Activated naive CD4-positive, alpha-beta T cell treated with anti-CD3 and anti-CD28 coated beads, Interleukin-2, amount 10 ng/mL, durations not matched to agents 7 days and 5 days (primary cell): Measurements from ENCODE around the gene CNPY1.

Source experiments
- CTCF ChIA-PET: fragments of 350-600 bp; sonication (Branson Sonifier 250); formaldehyde crosslinking; loops from one replicate; lab custom pipeline; 2021; ENCODE audit warnings: antibody characterized with exemption; lab: Charles Lee
- DNase-seq: peaks from one replicate; pipeline ENCODE4 v3.0.0-alpha.2; 2020
- H3K27ac Mint-ChIP-seq: one replicate; pipeline ENCODE4 v1.8.0; 2021; ENCODE audit warnings: mild to moderate bottlenecking, moderate library complexity, mixed read lengths
- H3K27me3 Mint-ChIP-seq: one replicate; pipeline ENCODE4 v1.8.0; 2021; ENCODE audit warnings: mild to moderate bottlenecking, mixed read lengths
- H3K36me3 Mint-ChIP-seq: one replicate; pipeline ENCODE4 v1.8.0; 2021; ENCODE audit warnings: mixed read lengths
- H3K4me1 Mint-ChIP-seq: one replicate; pipeline ENCODE4 v1.8.0; 2021; ENCODE audit warnings: mixed read lengths
- H3K4me3 Mint-ChIP-seq: one replicate; pipeline ENCODE4 v1.8.0; 2021; ENCODE audit warnings: mild to moderate bottlenecking, moderate library complexity, mixed read lengths
- H3K9me3 Mint-ChIP-seq: one replicate; pipeline ENCODE4 v1.8.0; 2021; ENCODE audit warnings: mixed read lengths

The CNPY1 gene

DNA sequence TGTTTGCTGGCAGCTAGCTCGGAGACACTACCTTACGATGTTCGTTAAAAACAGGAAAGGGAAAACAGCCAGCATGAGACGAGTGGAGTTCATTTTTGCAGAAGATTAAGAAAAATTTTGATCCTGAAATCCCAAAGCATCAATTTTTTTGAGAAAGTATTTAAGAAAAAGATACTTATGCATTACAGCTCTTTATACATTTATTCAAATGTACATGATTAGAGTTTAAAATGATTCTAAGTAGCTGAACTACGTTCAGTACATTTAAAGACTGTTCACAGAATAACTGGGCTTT lies 34.7 kb downstream of the CNPY1 start:
- H3K36me3 Mint-ChIP-seq, result peaks cover 4% of the 10 kb centered on the region
- H3K27ac Mint-ChIP-seq, result no peak overlapping the region
- CTCF ChIA-PET, result no interaction called here
- DNase-seq, result no peak
- no peak overlapping the region for H3K4me3 Mint-ChIP-seq
- H3K27me3 Mint-ChIP-seq, result peaks cover 77% of the 10 kb centered on the region
- peaks cover 19% of the 10 kb centered on the region for H3K4me1 Mint-ChIP-seq
- H3K9me3 Mint-ChIP-seq, result no peaks in the 10 kb centered on the region

GRCh38 chr7:155510975-155511701 lies 35.2 kb downstream of the CNPY1 start:
- Mint-ChIP-seq H3K4me3 (no peak overlapping the region), H3K4me1 (peaks cover 20% of the 10 kb centered on the region), H3K27ac (peak overlapping the region; percentile 30), H3K9me3 (no peaks in the 10 kb centered on the region), H3K36me3 (peaks cover 4% of the 10 kb centered on the region), H3K27me3 (peaks cover 77% of the 10 kb centered on the region)
- CTCF ChIA-PET, result no interaction called here
- no peak for DNase-seq

- no peak for DNase-seq
- no peaks in the 10 kb centered on the region for H3K9me3 Mint-ChIP-seq
These were observed 36.4 kb downstream of the CNPY1 start for GRCh38 chr7:155509725-155510551.

GRCh38 chr7:155509359-155509724 lies 37.0 kb downstream of the CNPY1 start:
- H3K9me3 Mint-ChIP-seq, result no peaks in the 10 kb centered on the region
- peak overlapping the region; percentile 11 for H3K4me3 Mint-ChIP-seq
- H3K36me3 Mint-ChIP-seq, result peaks cover 4% of the 10 kb centered on the region
- no peak for DNase-seq
- H3K4me1 Mint-ChIP-seq, result peaks cover 20% of the 10 kb centered on the region
- CTCF ChIA-PET, result no interaction called here
- H3K27me3 Mint-ChIP-seq, result peaks cover 76% of the 10 kb centered on the region
- H3K27ac Mint-ChIP-seq, result peak overlapping the region; percentile 30

More at GRCh38 chr7:155509725-155510551, 36.4 kb downstream of the CNPY1 start:
- Mint-ChIP-seq H3K4me1 (peaks cover 20% of the 10 kb centered on the region), H3K36me3 (peaks cover 4% of the 10 kb centered on the region), H3K27me3 (peaks cover 76% of the 10 kb centered on the region), H3K4me3 (peak overlapping the region; percentile 44), H3K27ac (peak overlapping the region; percentile 70)
- CTCF ChIA-PET, result no interaction called here

GRCh38 chr7:155508376-155509358 lies 37.7 kb downstream of the CNPY1 start:
- peaks cover 4% of the 10 kb centered on the region for H3K36me3 Mint-ChIP-seq
- peak overlapping the region; percentile 85 for H3K27ac Mint-ChIP-seq
- H3K9me3 Mint-ChIP-seq, result no peaks in the 10 kb centered on the region
- peaks cover 75% of the 10 kb centered on the region for H3K27me3 Mint-ChIP-seq
- peaks cover 20% of the 10 kb centered on the region for H3K4me1 Mint-ChIP-seq
- CTCF ChIA-PET, result no interaction called here
- H3K4me3 Mint-ChIP-seq, result peak overlapping the region; percentile 11
- DNase-seq, result no peak

DNA sequence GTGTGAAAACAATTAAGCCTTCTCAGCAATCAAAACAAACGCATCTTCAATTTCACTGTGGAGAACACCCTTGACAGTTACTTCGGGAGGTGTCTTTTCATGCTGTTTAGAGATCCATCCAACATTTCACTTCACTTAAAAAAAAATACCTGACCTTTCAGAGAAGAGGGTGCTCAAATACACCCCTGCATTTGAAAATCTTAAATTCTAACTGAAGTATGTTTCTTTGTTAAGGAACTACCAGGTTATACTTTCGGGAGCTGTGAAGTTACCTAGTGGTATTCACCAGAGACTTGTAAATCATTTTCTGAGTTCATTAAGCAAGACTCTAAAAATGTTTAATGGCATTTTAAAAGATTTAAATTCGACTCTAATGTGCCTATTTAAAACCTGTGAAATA lies 38.8 kb downstream of the CNPY1 start:
- no peak overlapping the region for H3K27ac Mint-ChIP-seq
- peaks cover 82% of the 10 kb centered on the region for H3K27me3 Mint-ChIP-seq
- H3K4me3 Mint-ChIP-seq, result no peak overlapping the region
- no peak for DNase-seq
- CTCF ChIA-PET, result interaction anchor here (0.7 kb wide), 2 partner anchors 55 to 505 kb away, joined by 3 read pairs; no protein-coding TSS in a partner anchor
- H3K36me3 Mint-ChIP-seq, result peaks cover 4% of the 10 kb centered on the region
- H3K4me1 Mint-ChIP-seq, result peaks cover 20% of the 10 kb centered on the region
- H3K9me3 Mint-ChIP-seq, result no peaks in the 10 kb centered on the region

DNA sequence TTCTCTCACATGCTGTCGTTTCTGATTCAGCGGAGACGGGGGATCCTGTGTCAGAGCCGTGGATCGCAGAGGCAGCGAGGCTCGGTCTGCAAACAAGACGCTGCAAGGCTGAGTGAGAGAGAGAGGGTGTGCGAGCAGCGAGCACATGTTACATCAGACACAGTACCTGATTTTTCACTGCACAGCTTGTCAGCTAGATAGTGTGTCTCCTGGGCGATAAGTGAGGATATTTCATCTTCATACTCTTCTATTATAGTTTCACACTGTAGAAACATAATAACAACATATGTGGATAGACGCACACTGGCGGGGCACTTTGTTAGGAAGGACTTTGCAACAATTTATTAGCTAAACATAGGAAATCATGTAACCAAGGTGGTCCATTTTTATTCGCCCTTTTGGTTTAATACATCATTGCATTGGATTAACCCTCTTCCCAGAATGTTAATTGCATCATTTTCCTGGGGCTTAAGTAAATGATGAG lies 39.5 kb downstream of the CNPY1 start:
- no peak for DNase-seq
- H3K36me3 Mint-ChIP-seq, result peaks cover 4% of the 10 kb centered on the region
- no peaks in the 10 kb centered on the region for H3K9me3 Mint-ChIP-seq
- H3K4me1 Mint-ChIP-seq, result peaks cover 20% of the 10 kb centered on the region
- no peak overlapping the region for H3K27ac Mint-ChIP-seq
- peaks cover 78% of the 10 kb centered on the region for H3K27me3 Mint-ChIP-seq
- H3K4me3 Mint-ChIP-seq, result no peak overlapping the region
- CTCF ChIA-PET, result interaction anchor here (0.7 kb wide), 2 partner anchors 55 to 505 kb away, joined by 3 read pairs; no protein-coding TSS in a partner anchor

- H3K36me3 Mint-ChIP-seq, result peaks cover 4% of the 10 kb centered on the region
- H3K9me3 Mint-ChIP-seq, result no peaks in the 10 kb centered on the region
- no peak overlapping the region for H3K27ac Mint-ChIP-seq
- CTCF ChIA-PET, result interaction anchor here (0.6 kb wide), 1 partner anchor 33 kb away, joined by 3 read pairs; no protein-coding TSS in a partner anchor
- peaks cover 20% of the 10 kb centered on the region for H3K4me1 Mint-ChIP-seq
- no peak overlapping the region for H3K4me3 Mint-ChIP-seq
- no peak for DNase-seq
- H3K27me3 Mint-ChIP-seq, result peaks cover 75% of the 10 kb centered on the region
These were observed 41.0 kb downstream of the CNPY1 start for GRCh38 chr7:155505422-155505793.

DNA sequence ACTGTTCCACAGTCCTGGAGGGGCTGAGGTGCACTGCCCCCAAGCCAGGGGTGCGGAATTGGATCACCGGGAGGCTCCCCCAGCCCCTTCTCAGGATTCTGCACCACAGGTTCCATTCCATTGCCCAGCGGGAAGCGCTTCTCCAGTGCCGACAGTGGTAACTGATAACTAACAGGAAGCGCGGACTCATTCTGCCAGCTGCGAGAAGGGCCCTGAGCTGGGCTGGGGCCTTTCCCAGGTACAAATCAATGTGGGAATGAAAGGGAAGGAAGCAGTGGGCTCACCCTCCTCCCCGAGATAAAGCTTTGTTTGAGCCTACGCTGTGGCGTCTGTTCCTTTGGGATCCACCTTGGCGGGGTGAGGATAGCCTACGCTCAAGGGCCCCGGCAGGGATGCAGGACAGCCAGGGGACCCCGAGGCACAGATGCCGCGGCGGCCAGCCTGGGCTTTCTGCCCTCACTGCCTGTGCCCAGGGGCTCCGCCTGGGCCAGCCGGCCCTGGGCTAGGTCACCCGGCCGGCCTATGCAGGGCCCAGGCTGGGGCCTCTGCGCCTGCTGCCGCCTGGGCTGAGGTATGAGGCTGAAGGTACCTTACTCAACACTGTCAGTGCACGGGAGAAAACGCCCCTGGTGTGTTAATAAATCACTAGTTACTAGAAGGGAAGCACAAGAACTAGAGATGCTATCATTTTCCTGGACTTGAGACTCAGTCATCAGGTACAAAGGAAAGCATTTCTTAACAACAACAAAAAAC lies 49.0 kb downstream of the CNPY1 start:
- Mint-ChIP-seq H3K27me3 (peaks cover 56% of the 10 kb centered on the region), H3K27ac (no peak overlapping the region), H3K4me1 (no peaks in the 10 kb centered on the region), H3K36me3 (no peaks in the 10 kb centered on the region), H3K9me3 (no peaks in the 10 kb centered on the region), H3K4me3 (no peak overlapping the region)
- CTCF ChIA-PET, result no interaction called here
- DNase-seq, result no peak

DNA sequence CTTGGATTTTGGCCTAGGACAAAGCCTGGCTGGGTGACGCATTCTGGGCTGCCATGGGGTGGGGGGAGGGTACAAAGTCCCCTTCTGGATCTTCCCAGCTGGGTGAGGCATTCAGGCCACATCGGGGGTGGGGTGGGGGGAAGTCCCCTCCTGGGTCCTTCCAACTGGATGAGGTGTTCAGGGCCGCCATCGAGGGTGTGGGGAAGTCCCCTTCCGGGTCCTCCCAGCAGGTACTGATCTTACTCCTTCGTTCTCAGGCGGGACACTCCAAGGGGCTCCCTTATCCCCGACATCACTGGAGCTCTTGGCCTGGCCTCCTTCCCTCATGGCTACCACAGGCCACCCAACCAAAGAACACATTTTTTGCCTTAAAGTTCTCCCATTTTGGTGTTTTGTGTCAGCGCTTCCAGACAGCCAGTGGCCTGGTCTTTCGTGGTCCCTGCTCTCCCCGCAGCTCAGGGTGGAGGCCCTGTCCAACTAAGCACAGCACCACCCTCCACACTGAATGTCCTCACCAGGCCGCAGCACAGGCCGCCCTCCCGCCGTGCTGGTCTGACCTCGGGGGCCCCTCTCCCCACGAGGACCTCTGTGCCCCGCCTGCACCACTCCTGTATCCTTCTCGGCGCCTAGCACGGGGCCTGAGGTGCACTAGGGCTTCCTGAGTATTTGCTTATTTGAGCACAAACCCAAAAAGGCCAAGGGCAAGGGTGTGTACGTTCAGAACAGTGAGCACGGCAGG lies 49.9 kb downstream of the CNPY1 start:
- DNase-seq, result no peak
- H3K27me3 Mint-ChIP-seq, result peaks cover 63% of the 10 kb centered on the region
- no peak overlapping the region for H3K27ac Mint-ChIP-seq
- no peak overlapping the region for H3K4me3 Mint-ChIP-seq
- peaks cover 8% of the 10 kb centered on the region for H3K4me1 Mint-ChIP-seq
- CTCF ChIA-PET, result no interaction called here
- H3K36me3 Mint-ChIP-seq, result no peaks in the 10 kb centered on the region
- no peaks in the 10 kb centered on the region for H3K9me3 Mint-ChIP-seq

DNA sequence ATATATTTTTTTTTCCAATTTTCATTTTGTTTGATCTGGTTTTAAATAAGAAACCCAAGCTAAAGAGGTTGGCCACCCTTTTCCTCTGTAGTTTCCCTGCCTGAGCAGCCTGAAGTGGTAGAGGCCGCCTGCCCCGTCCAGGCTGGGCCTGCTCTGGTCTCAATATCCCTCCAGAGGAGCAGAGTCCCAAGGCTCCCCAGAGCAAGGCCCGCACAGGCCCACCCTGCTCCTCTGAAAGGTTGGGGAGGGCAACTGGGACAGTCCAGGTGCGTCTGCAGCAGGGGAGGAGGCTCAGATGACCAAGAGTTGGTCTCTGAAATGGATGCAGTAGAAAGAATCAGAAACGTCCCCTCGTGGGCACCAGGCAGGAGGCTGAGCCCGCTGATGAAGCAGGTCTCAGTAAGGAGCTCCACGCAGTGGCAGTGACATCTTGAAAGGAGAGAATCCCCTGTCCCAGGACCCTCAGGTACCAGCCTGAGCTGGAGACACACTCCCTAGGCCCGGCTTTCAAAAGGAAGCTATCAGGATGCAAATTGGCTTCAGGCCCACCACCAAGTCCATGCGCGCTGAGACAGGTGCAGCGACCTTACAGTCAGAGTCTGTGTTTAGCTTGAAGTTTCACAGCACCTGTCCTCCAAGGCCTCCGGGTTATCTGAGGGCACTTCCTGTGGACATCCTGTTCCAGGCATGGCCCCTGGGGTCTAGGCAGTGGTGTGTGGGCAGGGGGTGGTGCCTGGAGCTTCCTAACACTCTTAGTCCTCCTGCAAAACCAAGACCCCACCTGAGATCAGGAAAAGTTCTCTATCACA lies 50.7 kb downstream of the CNPY1 start:
- H3K27me3 Mint-ChIP-seq, result peaks cover 65% of the 10 kb centered on the region
- CTCF ChIA-PET, result no interaction called here
- H3K27ac Mint-ChIP-seq, result peak overlapping the region; percentile 60
- no peak overlapping the region for H3K4me3 Mint-ChIP-seq
- no peak for DNase-seq
- peaks cover 16% of the 10 kb centered on the region for H3K4me1 Mint-ChIP-seq
- H3K9me3 Mint-ChIP-seq, result peaks cover 2% of the 10 kb centered on the region
- H3K36me3 Mint-ChIP-seq, result peaks cover 2% of the 10 kb centered on the region

DNA sequence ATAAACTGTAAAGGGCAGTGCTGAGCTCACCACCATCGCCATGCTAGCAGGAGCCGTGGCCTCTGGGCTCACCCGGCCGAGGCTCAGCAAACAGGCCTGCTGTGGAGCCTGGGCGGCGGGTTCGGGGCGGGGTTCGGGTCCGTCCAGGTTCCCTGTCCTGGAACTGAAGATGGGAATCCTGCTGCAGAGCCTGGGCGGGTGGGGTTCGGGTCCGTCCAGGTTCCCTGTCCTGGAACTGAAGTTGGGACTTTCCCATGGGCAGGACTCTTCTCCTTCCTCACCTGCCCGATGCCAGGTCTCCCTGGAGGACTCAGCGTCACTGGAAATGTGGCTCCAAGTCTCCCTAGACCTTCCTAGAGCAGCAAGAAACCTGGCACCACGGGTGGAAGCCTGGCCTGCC lies 51.8 kb downstream of the CNPY1 start:
- Mint-ChIP-seq H3K27me3 (peaks cover 68% of the 10 kb centered on the region), H3K27ac (no peak overlapping the region)

More for the DNA sequence above, 51.8 kb downstream of the CNPY1 start:
- Mint-ChIP-seq H3K4me3 (no peak overlapping the region), H3K4me1 (peaks cover 23% of the 10 kb centered on the region), H3K9me3 (peaks cover 2% of the 10 kb centered on the region), H3K36me3 (peaks cover 2% of the 10 kb centered on the region)
- DNase-seq, result no peak
- CTCF ChIA-PET, result no interaction called here
